ENCODE results near the gene FTSJ1.
"Not testable (repeated sequence)": the region's sequence is repeated elsewhere in the genome, so short reads cannot be mapped to it uniquely, and the experiment has no call there.

The FTSJ1 gene

GRCh38 chrX:48475774-48476577 lies at the start of gene FTSJ1:
TSS of gene FTSJ1 (plus strand) at chrX:48476199. CDS start at chrX:48478048, 1,849 bp downstream.
- peak; percentile 84 for DNase-seq (ENCODE audit: low read depth)

DNA sequence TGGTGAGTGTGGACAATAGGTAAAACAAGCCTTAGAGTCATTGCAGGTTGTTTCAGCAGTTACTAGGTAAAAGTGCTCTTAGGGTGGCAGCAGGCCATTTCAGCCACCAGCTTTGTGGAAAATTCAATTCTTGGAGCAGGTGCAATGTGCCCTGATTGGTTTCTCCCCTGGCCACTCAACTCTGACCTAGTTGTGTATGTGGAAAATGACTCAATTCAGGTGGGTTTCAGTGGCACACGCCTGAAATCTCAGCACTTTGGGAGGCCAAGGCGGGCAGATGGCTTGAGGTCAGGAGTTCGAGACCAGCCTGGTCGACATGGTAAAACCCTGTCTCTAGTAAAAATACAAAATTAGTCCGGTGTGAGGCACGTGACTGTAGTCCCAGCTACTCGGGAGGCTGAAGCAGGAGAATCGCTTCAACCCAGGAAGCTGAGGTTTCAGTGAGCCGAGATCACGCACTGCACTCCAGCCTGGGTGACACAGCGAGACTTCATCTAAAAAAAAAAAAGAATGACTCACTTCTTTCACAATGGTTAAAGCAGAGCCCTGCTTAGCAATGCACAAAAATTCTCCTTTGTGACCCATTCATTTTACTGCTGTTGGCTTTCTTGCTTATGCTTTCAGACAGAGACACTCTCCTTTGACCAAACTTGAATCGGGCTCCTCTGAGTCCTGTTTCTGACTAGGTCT lies 48.8 kb upstream of the FTSJ1 start:
- not testable (repeated sequence) for DNase-seq (ENCODE audit: low read depth)

DNA sequence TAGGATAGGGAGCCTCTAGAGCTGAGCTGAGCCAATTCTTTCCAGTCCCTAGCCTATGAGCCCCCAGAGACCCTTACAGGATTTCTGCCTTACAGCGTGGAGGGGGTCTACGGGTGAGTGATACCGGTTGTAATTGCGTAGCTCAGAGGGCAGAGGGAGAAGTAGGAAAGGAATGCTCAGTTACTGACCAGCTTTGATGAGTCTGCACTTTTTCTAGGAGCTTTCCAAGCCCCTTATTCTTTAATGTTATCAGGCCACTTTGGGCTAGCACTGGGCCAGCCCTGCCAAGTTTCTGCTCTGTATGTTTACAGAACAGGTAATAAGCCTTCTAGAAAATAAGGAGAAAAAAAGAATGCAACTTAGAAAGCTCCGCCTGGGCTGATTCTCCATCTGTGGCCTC lies 46.4 kb upstream of the FTSJ1 start:
- DNase-seq (ENCODE audit: low read depth) = not testable (repeated sequence)

GRCh38 chrX:48430166-48430565 lies 45.8 kb upstream of the FTSJ1 start:
- not testable (repeated sequence) for DNase-seq (ENCODE audit: low read depth)

DNA sequence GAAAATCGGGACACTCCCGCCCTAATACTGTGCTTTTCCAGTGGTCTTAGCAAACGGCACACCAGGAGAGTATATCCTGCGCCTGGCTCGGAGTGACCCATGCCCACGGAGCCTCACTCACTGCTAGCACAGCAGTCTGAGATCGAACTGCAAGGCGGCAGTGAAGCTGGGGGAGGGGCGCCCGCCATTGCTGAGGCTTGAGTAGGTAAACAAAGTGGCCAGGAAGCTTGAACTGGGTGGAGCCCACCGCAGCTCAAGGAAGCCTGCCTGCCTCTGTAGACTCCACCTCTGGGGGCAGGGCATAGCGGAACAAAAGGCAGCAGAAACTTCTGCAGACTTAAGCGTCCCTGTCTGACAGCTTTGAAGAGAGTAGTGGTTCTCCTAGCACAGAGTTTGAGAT lies 42.3 kb upstream of the FTSJ1 start:
- DNase-seq (ENCODE audit: low read depth) = not testable (repeated sequence)

GRCh38 chrX:48447201-48447600 lies 28.8 kb upstream of the FTSJ1 start:
- DNase-seq (ENCODE audit: low read depth) = not testable (repeated sequence)

GRCh38 chrX:48450076-48450475 lies 25.9 kb upstream of the FTSJ1 start:
- DNase-seq (ENCODE audit: low read depth) = no peak

GRCh38 chrX:48451708-48452107 lies 24.3 kb upstream of the FTSJ1 start:
- no peak for DNase-seq (ENCODE audit: low read depth)

- DNase-seq (ENCODE audit: low read depth) = no peak
Measured at GRCh38 chrX:48456628-48457331, 19.2 kb upstream of the FTSJ1 start.

DNA sequence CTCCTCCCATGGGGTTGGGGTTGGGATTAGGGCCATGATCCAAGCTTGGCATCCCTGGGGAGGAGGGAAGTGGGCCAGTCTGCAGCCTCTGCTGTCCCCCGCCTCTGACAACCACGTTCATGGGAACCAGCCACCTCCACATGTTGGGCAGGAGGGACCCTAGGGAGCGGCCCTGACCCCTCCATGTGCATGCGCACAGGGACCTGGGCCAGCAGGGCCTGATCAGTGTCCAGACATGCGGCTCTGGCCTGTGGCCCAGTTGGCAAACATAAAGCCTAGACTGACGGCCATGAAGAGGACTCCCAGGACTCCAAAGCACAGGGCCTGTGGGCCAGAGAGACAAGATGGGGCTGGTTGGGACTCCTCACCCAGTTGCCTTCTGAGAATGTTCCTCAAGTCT lies 17.3 kb upstream of the FTSJ1 start:
- DNase-seq (ENCODE audit: low read depth) = no peak

DNA sequence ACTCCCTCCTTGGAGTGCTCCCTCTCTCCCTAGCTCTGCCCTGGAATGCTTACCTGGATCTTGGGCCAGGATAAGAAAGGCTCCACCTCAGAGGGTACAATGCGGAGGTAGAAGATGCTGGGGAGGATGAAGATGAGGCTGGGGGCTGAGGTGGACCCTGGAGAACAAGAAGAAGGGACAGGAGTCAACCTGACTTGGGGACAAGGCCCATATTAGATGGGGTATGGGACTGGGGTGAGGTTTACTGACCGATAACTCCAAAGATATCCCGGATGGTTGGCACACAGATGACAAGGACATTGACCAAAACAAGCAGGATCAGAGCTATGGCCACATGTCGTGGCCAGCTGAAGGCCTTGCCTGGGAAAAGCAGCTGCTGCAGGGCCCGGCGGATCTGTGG lies 16.5 kb upstream of the FTSJ1 start:
- no peak for DNase-seq (ENCODE audit: low read depth)

- no peak for DNase-seq (ENCODE audit: low read depth)
Measured at GRCh38 chrX:48460031-48460430, 16.0 kb upstream of the FTSJ1 start.

DNA sequence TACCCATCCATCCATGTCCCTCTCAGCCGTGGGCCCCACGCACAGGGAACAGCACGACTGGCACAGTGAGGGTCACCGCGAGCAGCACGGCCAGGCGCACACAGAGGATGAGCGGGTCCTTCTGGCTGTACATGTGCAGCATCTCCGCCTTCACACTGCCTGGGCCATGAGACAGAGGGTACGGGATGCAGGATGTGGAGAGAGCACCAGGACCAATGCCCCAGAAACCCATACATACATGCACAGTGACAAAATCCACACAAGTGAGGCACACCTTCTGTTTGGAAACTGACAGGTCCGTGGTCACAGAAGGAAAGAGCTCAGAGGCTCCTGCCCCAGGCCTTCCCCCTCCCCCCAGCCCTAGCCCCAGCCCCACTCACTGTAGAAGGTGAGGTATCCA lies 15.4 kb upstream of the FTSJ1 start:
- no peak for DNase-seq (ENCODE audit: low read depth)

GRCh38 chrX:48461830-48462229 lies 14.2 kb upstream of the FTSJ1 start:
- no peak for DNase-seq (ENCODE audit: low read depth)

DNA sequence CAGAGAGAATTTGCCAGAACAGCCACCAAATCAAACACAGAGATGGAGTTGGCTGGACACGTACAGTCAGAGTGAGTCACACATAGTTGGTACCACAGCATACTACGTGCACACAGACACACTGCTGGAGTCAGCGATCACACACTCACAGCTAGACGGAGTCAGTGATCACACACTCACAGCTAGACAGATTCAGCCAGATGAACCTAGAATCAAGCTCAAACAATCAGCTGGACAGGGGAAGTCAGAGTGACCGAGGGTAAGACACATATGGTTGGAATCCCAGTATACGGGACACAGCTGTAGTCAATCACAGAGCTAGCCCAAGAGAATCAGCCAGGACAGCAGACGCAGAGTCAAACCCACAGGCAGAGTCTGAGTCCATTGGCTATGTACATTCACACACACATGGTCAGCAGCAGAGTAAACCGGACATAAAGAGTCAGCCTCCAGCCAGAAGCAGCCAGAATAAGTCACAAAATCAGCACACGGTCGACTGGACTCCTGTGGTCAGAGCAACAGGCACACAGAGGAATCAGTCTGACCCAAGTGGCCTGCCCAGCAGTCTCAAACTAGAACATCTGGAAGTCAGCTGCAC lies 10.6 kb upstream of the FTSJ1 start:
- no peak for DNase-seq (ENCODE audit: low read depth)

DNA sequence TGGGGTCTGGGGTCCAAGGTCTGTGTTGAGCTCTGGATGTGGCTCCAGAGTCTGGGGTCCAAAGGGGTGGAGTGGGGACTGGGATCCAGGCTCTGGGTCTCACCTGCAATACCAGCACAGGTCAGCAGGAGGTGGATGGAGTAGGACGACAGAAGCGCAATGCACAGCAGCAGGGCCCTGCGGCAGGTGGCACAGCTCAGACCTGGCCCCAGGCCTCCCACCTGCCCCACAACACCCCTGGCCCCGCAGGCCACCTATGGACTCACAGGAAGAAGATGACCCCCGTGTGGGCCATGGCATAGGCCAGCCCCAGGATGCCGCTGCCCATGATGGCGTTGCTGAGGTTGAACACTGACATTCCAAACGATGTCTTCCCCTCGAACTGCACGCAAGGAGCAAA lies 9.3 kb upstream of the FTSJ1 start:
- DNase-seq (ENCODE audit: low read depth) = peak; percentile 11

DNA sequence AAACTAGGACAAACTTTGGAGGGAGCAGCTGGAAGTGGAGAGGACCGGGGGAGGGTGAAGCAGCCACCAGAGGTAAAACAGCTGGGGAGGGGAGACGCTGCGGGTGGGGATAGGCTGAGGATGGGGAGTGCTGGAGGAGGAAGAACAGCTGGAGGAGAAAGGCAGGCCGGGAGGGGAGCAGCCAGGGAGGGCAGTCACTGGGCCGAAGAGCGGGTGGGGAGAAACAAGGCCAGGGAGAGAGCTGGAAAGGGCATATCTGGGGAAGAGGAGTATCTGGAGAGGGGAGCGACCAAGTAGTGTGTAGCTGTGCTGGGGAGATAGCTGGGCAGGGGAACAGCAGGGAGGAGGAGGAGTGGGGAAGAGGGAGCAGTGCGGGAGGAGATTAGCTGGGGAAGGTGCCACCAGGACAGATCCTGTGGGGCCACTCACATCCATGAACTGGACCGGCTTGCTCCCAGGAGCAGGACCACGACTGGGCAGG lies 8.7 kb upstream of the FTSJ1 start:
- no peak for DNase-seq (ENCODE audit: low read depth)

DNA sequence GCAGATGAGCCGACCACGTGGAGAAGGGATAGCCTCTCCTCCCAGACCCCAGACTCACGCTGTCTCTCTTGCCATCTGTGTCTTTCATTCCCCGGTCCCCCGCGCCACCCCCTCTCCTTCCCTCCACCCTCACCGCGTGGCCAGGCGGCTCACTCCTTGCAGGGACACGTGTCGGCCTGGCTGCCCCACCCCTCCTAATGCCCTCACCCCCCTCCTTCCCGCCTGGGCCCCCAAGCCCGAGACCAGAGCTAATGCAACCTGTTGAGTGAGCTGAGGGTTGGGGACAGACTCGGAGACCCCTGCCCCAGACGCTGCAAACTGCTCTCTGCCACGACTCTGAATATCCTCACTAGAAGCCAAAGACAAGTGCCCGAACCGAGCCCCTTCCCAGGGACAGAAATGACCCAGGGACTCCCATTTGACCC lies 7.7 kb upstream of the FTSJ1 start:
- peak; percentile 41 for DNase-seq (ENCODE audit: low read depth)

DNA sequence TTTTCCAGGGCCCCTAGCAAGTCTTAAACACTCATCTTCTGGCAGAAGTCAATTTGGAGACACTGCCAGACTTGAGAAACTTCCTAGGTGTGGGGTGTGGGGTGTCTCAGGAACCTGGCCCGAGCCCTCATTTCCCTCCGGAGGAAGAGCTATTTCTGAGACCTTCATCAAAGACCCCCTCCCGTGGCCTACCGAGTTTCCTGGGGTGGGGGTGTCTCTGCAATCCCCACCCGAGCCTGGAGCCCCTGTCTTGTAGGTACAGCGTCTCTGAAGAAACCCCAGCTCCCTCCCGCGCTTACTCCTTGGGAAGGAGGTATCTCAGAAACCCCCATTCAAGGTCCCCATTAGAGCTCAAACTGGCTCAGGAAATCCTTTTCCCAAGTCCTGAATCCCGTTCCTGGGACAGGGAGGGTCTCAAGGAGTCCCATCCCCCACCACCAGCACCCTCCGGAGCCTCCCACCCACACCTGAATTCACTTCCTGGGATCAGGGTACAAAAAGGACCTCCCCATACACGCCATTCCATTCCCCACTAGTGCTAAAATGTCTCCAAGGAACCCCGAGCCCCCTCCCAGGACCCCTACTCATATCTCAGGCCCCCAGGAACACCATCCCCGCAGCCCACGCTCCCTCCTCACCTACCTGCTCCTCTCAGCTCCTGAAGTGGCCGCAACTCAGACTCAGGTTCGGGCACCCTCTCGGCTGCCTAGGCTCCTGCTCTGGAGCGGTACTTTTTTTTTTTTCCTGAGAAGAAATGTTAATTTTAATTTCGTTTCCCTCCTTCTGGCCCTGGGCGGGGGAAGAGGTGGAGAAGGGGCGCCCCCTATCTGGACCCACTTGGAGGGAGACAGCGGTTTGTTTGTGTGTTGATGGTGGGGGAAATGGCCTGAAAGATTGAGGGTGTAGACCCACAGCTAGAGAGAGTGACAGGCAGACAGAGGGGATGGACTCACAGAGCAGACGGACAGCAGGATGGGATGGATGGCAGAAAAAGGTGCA lies 7.0 kb upstream of the FTSJ1 start:
- DNase-seq (ENCODE audit: low read depth) = peak; percentile 26

DNA sequence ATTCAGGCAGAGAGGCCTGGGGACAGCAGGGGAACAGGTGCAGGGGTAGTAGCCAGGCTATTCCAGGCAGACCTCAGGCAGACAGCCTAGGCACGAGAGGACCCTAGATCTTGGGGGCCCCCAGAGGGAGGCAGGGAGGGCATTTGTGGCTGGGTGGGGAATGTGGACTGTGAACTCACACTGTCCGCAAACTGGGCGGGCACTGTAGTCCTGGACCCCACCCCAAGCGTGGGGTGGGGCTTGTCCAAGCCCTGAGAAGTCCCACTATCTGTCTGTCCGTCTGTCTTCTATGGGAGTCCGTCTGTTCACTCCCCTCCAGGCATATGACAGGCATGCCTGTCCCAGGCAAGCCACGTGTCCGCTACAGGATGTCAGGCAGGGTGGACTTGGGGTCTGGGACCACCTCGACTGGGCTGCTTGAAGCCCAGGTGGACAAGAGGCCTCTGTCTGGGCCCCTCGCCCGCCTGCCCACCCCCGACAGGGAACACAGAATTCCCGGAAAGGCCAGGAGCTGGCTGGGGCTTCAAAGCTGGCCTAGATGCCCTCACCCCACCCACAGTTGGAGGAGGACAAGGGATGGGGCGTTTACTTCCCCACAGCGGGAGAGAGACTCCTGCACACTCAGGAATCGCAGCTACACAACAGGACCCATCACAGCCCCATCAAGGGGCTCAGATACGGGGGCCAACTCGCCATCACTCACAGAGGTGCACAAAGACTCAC lies 5.7 kb upstream of the FTSJ1 start, which contains the start of gene SLC38A5:
Gene SLC38A5, minus strand, starts transcription at position 151 of the 723 bp plus-strand sequence. CDS start 2,336 bp downstream, outside the sequence.
- DNase-seq (ENCODE audit: low read depth) = no peak
